HG03139 (cell line): ENCODE measurements around the gene CLCN3.
"Not testable (repeated sequence)": the region's sequence is repeated elsewhere in the genome, so short reads cannot be mapped to it uniquely, and the experiment has no call there.

ENCODE experiments used
- ATAC-seq: cut with Tn5 transposase; IDR thresholded peaks from one replicate; pipeline ENCODE4 v1.9.1; 2021; ENCODE audit not compliant: unreplicated experiment

The CLCN3 gene

GRCh38 chr4:169770416-169770815, 150.0 kb downstream of the CLCN3 start:
- no peak for ATAC-seq

GRCh38 chr4:169771556-169772080, 151.2 kb downstream of the CLCN3 start:
- not testable (repeated sequence) for ATAC-seq
